ENCODE measurements around the gene GRK1. TPM values are rescaled to one million over a fixed set of nuclear protein-coding genes. Genes with fewer than 3 reads are reported as not detected.

GRK1 gene
- total RNA-seq, 5 donors from 2014 or later (not counting 1 experiment from before 2014, with no cell fraction given), result not detected

GRCh38 chr13:113726961-113727411 lies 60.0 kb downstream of the GRK1 start:
- no peaks in the 10 kb centered on the region for H3K9me3 Mint-ChIP-seq
- H3K27me3 Mint-ChIP-seq, result peaks cover 9 to 16% of the 10 kb centered on the region in 2 donors
- Histone ChIP-seq H3K27me3 (replicated peaks in 1 of 2; ENCODE audit: control insufficient read depth in 2 of 2, extremely low read depth in 1 of 2, insufficient read depth in 2 of 2, low read length in 1 of 2) (peaks cover 0 to 37% of the 10 kb centered on the region in 2 experiments), H3K4me1 (ENCODE audit: control insufficient read depth in 1 of 2, extremely low read depth in 1 of 2, insufficient read depth in 2 of 2, low read length in 2 of 2) (peaks cover 0 to 23% of the 10 kb centered on the region in 2 experiments), H3K4me3 (ENCODE audit: control insufficient read depth in 1 of 2, extremely low read depth in 1 of 2, low read length in 1 of 2) (peak overlapping the region in 1 of 2 donors; percentile 55), H3K36me3 (ENCODE audit: control insufficient read depth in 2 of 2, extremely low read depth in 1 of 2, insufficient read depth in 1 of 2, low read length in 1 of 2) (no peaks in the 10 kb centered on the region), H3K27ac (ENCODE audit: low read length) (peak overlapping the region; percentile 72), H3K9me3 (no peaks in the 10 kb centered on the region)
- no peak for ATAC-seq (replicated peaks in 1 of 4)
- DNase-seq, result no peak
- POLR2A ChIA-PET, result no interaction called here
- CTCF ChIA-PET, result no interaction called here
- peaks cover 7 to 17% (median 10%) of the 10 kb centered on the region in 3 donors for H3K4me1 Mint-ChIP-seq
- peak overlapping the region; percentile 63 to 75 for H3K27ac Mint-ChIP-seq
- 92% methylated on average over 10 of the region's 10 CpGs for WGBS (ENCODE audit: insufficient coverage)
- peak overlapping the region in 2 of 3 donors; percentile 39 to 76 for H3K4me3 Mint-ChIP-seq
- no peaks in the 10 kb centered on the region for H3K36me3 Mint-ChIP-seq

DNA sequence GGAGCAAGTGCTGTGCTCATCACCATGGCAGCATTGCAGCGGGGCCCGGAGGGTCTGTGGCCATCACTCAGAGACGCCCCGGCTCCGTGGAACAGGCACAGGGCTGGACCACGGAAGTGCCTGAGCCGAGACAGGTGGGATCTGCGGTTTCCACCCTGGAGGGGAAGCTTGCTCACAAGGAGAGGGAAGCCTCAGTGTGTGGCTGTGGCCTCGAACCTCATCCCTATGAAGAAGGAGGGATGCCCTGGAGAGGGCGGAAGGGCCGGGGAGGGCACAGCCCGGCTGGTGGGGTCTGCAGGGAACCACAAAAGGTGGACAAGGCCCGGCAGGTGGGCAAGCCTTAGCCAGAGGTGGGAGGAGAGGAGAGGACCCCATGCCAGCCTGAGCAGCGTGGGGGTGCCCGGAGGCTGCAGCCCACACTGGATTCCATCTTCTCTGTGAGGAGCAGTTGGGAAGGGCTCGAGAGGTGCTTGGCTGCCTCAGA lies 61.6 kb downstream of the GRK1 start:
- H3K27ac ChIP-seq (ENCODE audit: low read length), result no peak overlapping the region

DNA sequence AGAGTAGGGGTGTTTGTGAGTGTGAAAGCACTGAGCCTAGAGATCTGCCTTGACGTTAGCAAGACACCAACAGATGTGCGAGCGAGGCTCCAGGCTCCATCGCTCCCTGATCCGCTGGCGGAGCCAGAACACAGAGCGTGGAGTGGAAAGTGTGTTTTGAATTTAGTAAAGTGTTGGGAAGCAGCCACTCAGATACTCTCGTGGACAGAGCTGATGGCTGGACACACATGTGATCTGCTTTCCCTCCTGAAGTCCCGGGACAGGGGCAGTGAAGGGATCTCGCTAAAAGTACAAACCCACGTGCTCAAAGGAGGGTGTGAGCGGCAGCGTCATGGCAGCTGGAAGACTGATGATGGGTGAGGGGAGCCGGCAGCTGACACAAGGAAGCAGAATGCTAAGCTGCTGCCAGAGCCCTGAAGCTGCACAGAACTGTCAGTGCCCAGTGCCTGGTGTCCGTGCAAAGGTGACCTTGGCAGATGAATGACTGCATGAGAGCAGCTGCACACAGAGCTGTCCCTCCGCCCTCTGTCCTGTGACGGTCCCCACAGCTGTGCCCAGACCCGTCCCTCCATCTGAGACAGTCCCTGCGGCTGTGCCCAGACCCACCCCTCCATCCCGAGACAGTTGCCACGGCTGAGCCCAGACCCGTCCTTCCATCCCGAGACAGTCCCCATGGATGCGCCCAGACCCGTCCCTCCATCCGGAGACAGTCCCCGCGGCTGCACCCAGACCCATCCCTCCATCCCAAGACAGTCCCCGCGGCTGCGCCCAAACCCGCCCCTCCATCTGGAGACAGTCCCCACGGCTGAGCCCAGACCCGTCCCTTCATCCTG lies 62.4 kb downstream of the GRK1 start:
- H3K4me3 ChIP-seq (ENCODE audit: control insufficient read depth in 1 of 2, extremely low read depth in 1 of 2, low read length in 1 of 2), result no peak overlapping the region
- H3K4me1 ChIP-seq (ENCODE audit: control insufficient read depth in 1 of 2, extremely low read depth in 1 of 2, insufficient read depth in 2 of 2, low read length in 2 of 2), result peaks cover 0 to 22% of the 10 kb centered on the region in 2 experiments
- no peak overlapping the region for H3K4me3 Mint-ChIP-seq
- WGBS (ENCODE audit: insufficient coverage), result 66% methylated on average over 34 of the region's 34 CpGs
- H3K9me3 ChIP-seq, result no peaks in the 10 kb centered on the region
- DNase-seq, result no peak
- ChIA-PET POLR2A (no interaction called here), CTCF (interaction anchor here in 1 of 2 donors (0.7 kb wide), 1 partner anchor 166 kb away, joined by 4 read pairs; no protein-coding TSS in a partner anchor)
- ATAC-seq (replicated peaks in 1 of 4), result no peak
- no peaks in the 10 kb centered on the region for H3K9me3 Mint-ChIP-seq
- peaks cover 3 to 7% (median 3%) of the 10 kb centered on the region in 3 donors for H3K4me1 Mint-ChIP-seq
- H3K36me3 Mint-ChIP-seq, result no peaks in the 10 kb centered on the region
- H3K27ac ChIP-seq (ENCODE audit: low read length), result no peak overlapping the region
- peak overlapping the region in 1 of 2 donors; percentile 55 for H3K27ac Mint-ChIP-seq
- peaks cover 0 to 37% of the 10 kb centered on the region in 2 experiments for H3K27me3 ChIP-seq (replicated peaks in 1 of 2; ENCODE audit: control insufficient read depth in 2 of 2, extremely low read depth in 1 of 2, insufficient read depth in 2 of 2, low read length in 1 of 2)
- H3K27me3 Mint-ChIP-seq, result peaks cover 9 to 16% of the 10 kb centered on the region in 2 donors
- H3K36me3 ChIP-seq (ENCODE audit: control insufficient read depth in 2 of 2, extremely low read depth in 1 of 2, insufficient read depth in 1 of 2, low read length in 1 of 2), result no peaks in the 10 kb centered on the region

More for the DNA sequence above, 61.6 kb downstream of the GRK1 start:
- H3K36me3 ChIP-seq (ENCODE audit: control insufficient read depth in 2 of 2, extremely low read depth in 1 of 2, insufficient read depth in 1 of 2, low read length in 1 of 2), result no peaks in the 10 kb centered on the region
- ChIA-PET POLR2A (no interaction called here), CTCF (no interaction called here)
- no peak overlapping the region for H3K4me3 ChIP-seq (ENCODE audit: control insufficient read depth in 1 of 2, extremely low read depth in 1 of 2, low read length in 1 of 2)
- H3K4me1 Mint-ChIP-seq, result peaks cover 7 to 14% (median 10%) of the 10 kb centered on the region in 3 donors
- H3K9me3 Mint-ChIP-seq, result no peaks in the 10 kb centered on the region
- H3K4me1 ChIP-seq (ENCODE audit: control insufficient read depth in 1 of 2, extremely low read depth in 1 of 2, insufficient read depth in 2 of 2, low read length in 2 of 2), result peaks cover 0 to 23% of the 10 kb centered on the region in 2 experiments
- no peak overlapping the region for H3K27ac Mint-ChIP-seq
- no peaks in the 10 kb centered on the region for H3K9me3 ChIP-seq
- peaks cover 9 to 16% of the 10 kb centered on the region in 2 donors for H3K27me3 Mint-ChIP-seq
- no peak for DNase-seq
- peaks cover 0 to 37% of the 10 kb centered on the region in 2 experiments for H3K27me3 ChIP-seq (replicated peaks in 1 of 2; ENCODE audit: control insufficient read depth in 2 of 2, extremely low read depth in 1 of 2, insufficient read depth in 2 of 2, low read length in 1 of 2)
- no peak for ATAC-seq (replicated peaks in 1 of 4)
- WGBS (ENCODE audit: insufficient coverage), result 91% methylated on average over 16 of the region's 16 CpGs
- no peak overlapping the region for H3K4me3 Mint-ChIP-seq
- no peaks in the 10 kb centered on the region for H3K36me3 Mint-ChIP-seq

DNA sequence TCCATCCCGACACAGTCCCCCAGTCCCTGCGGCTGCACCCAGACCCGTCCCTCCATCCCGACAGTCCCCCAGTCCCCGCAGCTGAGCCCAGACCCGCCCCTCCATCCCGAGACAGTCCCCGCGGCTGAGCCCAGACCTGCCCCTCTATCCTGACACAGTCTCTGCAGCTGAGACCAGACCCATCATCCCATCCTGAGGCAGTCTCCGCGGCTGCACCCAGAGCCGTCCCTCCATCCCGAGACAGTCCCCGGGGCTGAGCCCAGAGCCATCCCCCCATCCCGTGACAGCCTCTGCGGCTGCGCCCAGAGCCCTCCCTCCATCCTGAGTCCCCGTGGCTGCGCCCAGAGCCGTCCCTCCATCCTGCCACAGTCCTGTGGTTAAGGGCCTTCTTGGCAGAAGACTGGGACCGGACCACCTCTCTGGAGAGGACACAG lies 63.3 kb downstream of the GRK1 start:
- H3K36me3 ChIP-seq (ENCODE audit: control insufficient read depth in 2 of 2, extremely low read depth in 1 of 2, insufficient read depth in 1 of 2, low read length in 1 of 2), result no peaks in the 10 kb centered on the region
- ChIA-PET POLR2A (no interaction called here), CTCF (no interaction called here)
- WGBS (ENCODE audit: insufficient coverage), result 59% methylated on average over 16 of the region's 21 CpGs
- ATAC-seq (replicated peaks in 1 of 4) (no peak), DNase-seq (no peak)
- no peaks in the 10 kb centered on the region for H3K9me3 ChIP-seq
- Mint-ChIP-seq H3K36me3 (no peaks in the 10 kb centered on the region), H3K4me1 (peaks cover 0 to 4% (median 0%) of the 10 kb centered on the region in 3 donors), H3K4me3 (no peak overlapping the region), H3K27me3 (peaks cover 9 to 16% of the 10 kb centered on the region in 2 donors), H3K27ac (no peak overlapping the region), H3K9me3 (no peaks in the 10 kb centered on the region)
- no peak overlapping the region for H3K4me3 ChIP-seq (ENCODE audit: control insufficient read depth in 1 of 2, extremely low read depth in 1 of 2, low read length in 1 of 2)
- no peak overlapping the region for H3K27ac ChIP-seq (ENCODE audit: low read length)
- peaks cover 0 to 37% of the 10 kb centered on the region in 2 experiments for H3K27me3 ChIP-seq (replicated peaks in 1 of 2; ENCODE audit: control insufficient read depth in 2 of 2, extremely low read depth in 1 of 2, insufficient read depth in 2 of 2, low read length in 1 of 2)
- H3K4me1 ChIP-seq (ENCODE audit: control insufficient read depth in 1 of 2, extremely low read depth in 1 of 2, insufficient read depth in 2 of 2, low read length in 2 of 2), result peaks cover 0 to 15% of the 10 kb centered on the region in 2 experiments

DNA sequence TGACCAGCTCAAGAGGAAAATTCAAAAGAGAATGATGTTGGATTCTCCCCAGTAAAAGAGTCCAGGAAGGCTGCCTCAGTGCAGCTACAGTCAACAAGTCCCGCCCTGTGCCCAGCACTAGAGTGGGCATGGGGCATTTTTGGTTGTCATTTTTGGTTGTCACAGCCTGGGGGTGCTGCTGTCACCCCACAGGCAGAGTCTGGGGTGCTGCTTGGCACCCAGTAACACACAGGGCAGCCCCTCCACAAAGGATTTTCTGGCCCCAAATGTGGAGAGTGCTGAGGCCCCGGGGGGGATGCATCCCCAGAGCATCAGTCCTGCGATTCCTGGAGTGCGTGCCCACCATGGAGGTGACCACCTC lies 63.8 kb downstream of the GRK1 start:
- H3K9me3 Mint-ChIP-seq, result no peaks in the 10 kb centered on the region
- Histone ChIP-seq H3K4me1 (ENCODE audit: control insufficient read depth in 1 of 2, extremely low read depth in 1 of 2, insufficient read depth in 2 of 2, low read length in 2 of 2) (peaks cover 0 to 15% of the 10 kb centered on the region in 2 experiments), H3K4me3 (ENCODE audit: control insufficient read depth in 1 of 2, extremely low read depth in 1 of 2, low read length in 1 of 2) (no peak overlapping the region), H3K9me3 (no peaks in the 10 kb centered on the region), H3K27me3 (replicated peaks in 1 of 2; ENCODE audit: control insufficient read depth in 2 of 2, extremely low read depth in 1 of 2, insufficient read depth in 2 of 2, low read length in 1 of 2) (peaks cover 0 to 37% of the 10 kb centered on the region in 2 experiments), H3K27ac (ENCODE audit: low read length) (no peak overlapping the region), H3K36me3 (ENCODE audit: control insufficient read depth in 2 of 2, extremely low read depth in 1 of 2, insufficient read depth in 1 of 2, low read length in 1 of 2) (no peaks in the 10 kb centered on the region)
- CTCF ChIA-PET, result no interaction called here
- H3K27ac Mint-ChIP-seq, result peak overlapping the region in 1 of 2 donors; percentile 28
- no peak overlapping the region for H3K4me3 Mint-ChIP-seq
- DNase-seq (no peak), ATAC-seq (replicated peaks in 1 of 4) (no peak)
- H3K36me3 Mint-ChIP-seq, result no peaks in the 10 kb centered on the region
- POLR2A ChIA-PET, result no interaction called here
- peaks cover 0 to 4% (median 0%) of the 10 kb centered on the region in 3 donors for H3K4me1 Mint-ChIP-seq
- peaks cover 9 to 16% of the 10 kb centered on the region in 2 donors for H3K27me3 Mint-ChIP-seq
- WGBS (ENCODE audit: insufficient coverage), result 91% methylated on average over 4 of the region's 4 CpGs

- H3K27ac ChIP-seq (ENCODE audit: low read length), result no peak overlapping the region
- no peaks in the 10 kb centered on the region for H3K36me3 ChIP-seq (ENCODE audit: control insufficient read depth in 2 of 2, extremely low read depth in 1 of 2, insufficient read depth in 1 of 2, low read length in 1 of 2)
- whole genome bisulfite sequencing (ENCODE audit: insufficient coverage), result 86% methylated on average over 25 of the region's 32 CpGs
- no peaks in the 10 kb centered on the region for H3K9me3 ChIP-seq
- ATAC-seq (replicated peaks in 1 of 4), result no peak
- DNase-seq, result no peak
- H3K27ac Mint-ChIP-seq, result no peak overlapping the region
- H3K36me3 Mint-ChIP-seq, result no peaks in the 10 kb centered on the region
- peaks cover 9 to 16% of the 10 kb centered on the region in 2 donors for H3K27me3 Mint-ChIP-seq
- H3K27me3 ChIP-seq (replicated peaks in 1 of 2; ENCODE audit: control insufficient read depth in 2 of 2, extremely low read depth in 1 of 2, insufficient read depth in 2 of 2, low read length in 1 of 2), result peaks cover 0 to 42% of the 10 kb centered on the region in 2 experiments
- peaks cover 0 to 2% (median 0%) of the 10 kb centered on the region in 3 donors for H3K4me1 Mint-ChIP-seq
- H3K4me1 ChIP-seq (ENCODE audit: control insufficient read depth in 1 of 2, extremely low read depth in 1 of 2, insufficient read depth in 2 of 2, low read length in 2 of 2), result peaks cover 0 to 14% of the 10 kb centered on the region in 2 experiments
- ChIA-PET POLR2A (no interaction called here), CTCF (no interaction called here)
- no peak overlapping the region for H3K4me3 Mint-ChIP-seq
- H3K9me3 Mint-ChIP-seq, result no peaks in the 10 kb centered on the region
- H3K4me3 ChIP-seq (ENCODE audit: control insufficient read depth in 1 of 2, extremely low read depth in 1 of 2, low read length in 1 of 2), result no peak overlapping the region
Measured at GRCh38 chr13:113731192-113732175, 64.5 kb downstream of the GRK1 start.

Measured in T-cell (primary cell).